ENCODE results near the gene SDSL.

The SDSL gene

GRCh38 chr12:113422886-113423669 lies 898 bp downstream of the SDSL start:
- no peak for DNase-seq

- DNase-seq: no peak
Measured at GRCh38 chr12:113424456-113424855, 2.3 kb downstream of the SDSL start.

GRCh38 chr12:113424915-113425823 lies 3.0 kb downstream of the SDSL start:
- no peak for DNase-seq

GRCh38 chr12:113425960-113426453 lies 3.8 kb downstream of the SDSL start:
- DNase-seq: no peak

- no peak for DNase-seq
Measured at GRCh38 chr12:113427882-113428281, 5.7 kb downstream of the SDSL start.

- no peak for DNase-seq
Measured at GRCh38 chr12:113428482-113428881, 6.3 kb downstream of the SDSL start.

GRCh38 chr12:113432986-113433385 lies 10.8 kb downstream of the SDSL start:
- DNase-seq: no peak

GRCh38 chr12:113435367-113435766 lies 13.2 kb downstream of the SDSL start:
- no peak for DNase-seq

- no peak for DNase-seq
Measured at GRCh38 chr12:113436586-113436985, 14.4 kb downstream of the SDSL start.

GRCh38 chr12:113436993-113437728 lies 15.0 kb downstream of the SDSL start:
- no peak for DNase-seq

GRCh38 chr12:113437729-113438100 lies 15.5 kb downstream of the SDSL start:
- DNase-seq: no peak

- DNase-seq: no peak
Measured at GRCh38 chr12:113438523-113439300, 16.5 kb downstream of the SDSL start.

- no peak for DNase-seq
Measured at GRCh38 chr12:113439301-113439597, 17.1 kb downstream of the SDSL start.

- peak; percentile 21 for DNase-seq
Measured at GRCh38 chr12:113439606-113440030, 17.4 kb downstream of the SDSL start.

GRCh38 chr12:113440336-113440735 lies 18.2 kb downstream of the SDSL start:
- no peak for DNase-seq

- DNase-seq: no peak
Measured at GRCh38 chr12:113440947-113441782, 19.0 kb downstream of the SDSL start.

- DNase-seq: no peak
Measured at GRCh38 chr12:113443030-113443539, 20.9 kb downstream of the SDSL start.

- no peak for DNase-seq
Measured at GRCh38 chr12:113445544-113446171, 23.5 kb downstream of the SDSL start.

- DNase-seq: no peak
Measured at GRCh38 chr12:113448873-113449272, 26.7 kb downstream of the SDSL start.

- no peak for DNase-seq
Measured at GRCh38 chr12:113449299-113449698, 27.1 kb downstream of the SDSL start.

- DNase-seq: no peak
Measured at GRCh38 chr12:113449839-113450238, 27.7 kb downstream of the SDSL start.
